ENCODE measurements around the gene DNAH14. TPM values are rescaled to one million over a fixed set of nuclear protein-coding genes. Genes with fewer than 3 reads are reported as not detected.

DNAH14 gene
- total and polyA plus RNA-seq, 2 of the 8 experiments (the other 6 are each of a cell fraction or from before 2014, with no cell fraction given), result 8.4 to 40.7 TPM

DNA sequence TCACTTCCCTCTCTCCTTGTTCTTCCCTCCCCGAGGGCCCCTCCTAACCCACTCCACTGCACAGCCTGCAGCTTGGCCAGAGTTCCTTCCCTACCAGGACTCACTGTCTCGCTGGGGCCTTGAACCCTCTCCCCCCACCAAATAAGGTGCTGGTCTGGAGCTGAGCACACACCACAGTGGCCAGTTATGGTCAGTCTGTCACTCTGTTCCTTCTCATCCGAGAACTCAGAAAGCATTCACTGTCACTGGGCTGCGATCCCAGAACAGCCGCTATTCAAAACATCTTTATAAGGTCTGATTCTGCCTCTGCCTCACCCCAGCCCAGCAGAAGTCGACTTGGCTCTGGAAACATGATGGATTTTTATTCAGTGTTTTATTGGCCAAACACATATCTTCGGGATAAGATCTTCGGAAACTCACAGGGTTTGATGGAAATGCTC lies 518.2 kb downstream of the DNAH14 start:
- FAIRE-seq (no peak), DNase-seq (ENCODE audit: low read depth in 1 of 2, low spot score in 2 of 2) (no peak)
- Histone ChIP-seq H2AFZ (ENCODE audit: low read length) (no peak overlapping the region), H4K91ac (replicated peaks; ENCODE audit: insufficient read length, low read length) (no peak overlapping the region), H3K18ac (ENCODE audit: extremely low read depth, low read length) (no peak overlapping the region), H3K23me2 (ENCODE audit: low read depth, low read length) (no peaks in the 10 kb centered on the region), H2BK12ac (ENCODE audit: low read depth, low read length) (no peak overlapping the region), H3K27ac (ENCODE audit: low read depth, low read length) (no peak overlapping the region), H2BK5ac (ENCODE audit: low read depth, low read length) (no peak overlapping the region), H4K20me1 (replicated peaks in 1 of 2; ENCODE audit: control insufficient read depth in 1 of 2, insufficient read depth in 2 of 2, low read length in 2 of 2) (no peaks in the 10 kb centered on the region), H3K4me3 (ENCODE audit: extremely low read depth in 1 of 4, insufficient read depth in 2 of 4, low read depth in 3 of 4, low read length in 4 of 4) (no peak overlapping the region), H3K79me1 (ENCODE audit: low read depth, low read length) (no peaks in the 10 kb centered on the region), H3K56ac (replicated peaks; ENCODE audit: insufficient read length, low read depth, low read length) (no peak overlapping the region), H2BK20ac (ENCODE audit: low read length) (no peak overlapping the region), H3K36me3 (ENCODE audit: control insufficient read depth in 2 of 4, insufficient read depth in 4 of 4, low read length in 3 of 4) (no peaks in the 10 kb centered on the region), H3K4ac (replicated peaks; ENCODE audit: insufficient read length, low read depth, low read length) (no peak overlapping the region), H3K79me2 (ENCODE audit: control insufficient read depth in 1 of 2, insufficient read depth in 2 of 2, low read length in 2 of 2) (no peaks in the 10 kb centered on the region), H2AK5ac (ENCODE audit: low read depth, low read length) (no peak overlapping the region), H3K4me1 (replicated peaks in 1 of 4; ENCODE audit: control insufficient read depth in 3 of 4, insufficient read depth in 4 of 4, low read length in 3 of 4) (peaks cover 0 to 13% (median 6%) of the 10 kb centered on the region in 4 experiments; a peak in 4 of 7 replicates), H2BK15ac (ENCODE audit: low read length) (no peak overlapping the region), H2BK120ac (replicated peaks; ENCODE audit: low read depth, low read length) (no peak overlapping the region), H3K27me3 (replicated peaks in 1 of 4; ENCODE audit: control insufficient read depth in 3 of 4, extremely low read depth in 1 of 4, insufficient read depth in 3 of 4, low read length in 3 of 4) (no peaks in the 10 kb centered on the region; a peak in 1 of 7 replicates), H4K5ac (ENCODE audit: insufficient read length, low read depth, low read length) (no peak overlapping the region), H3K4me2 (ENCODE audit: insufficient read depth in 1 of 2, low read depth in 2 of 2, low read length in 2 of 2) (no peak overlapping the region), H4K8ac (ENCODE audit: extremely low read depth, insufficient read depth, low read length) (no peak overlapping the region), H3K9me3 (ENCODE audit: insufficient read depth in 2 of 2, low read depth in 1 of 2, low read length in 1 of 2) (no peaks in the 10 kb centered on the region), H3K14ac (ENCODE audit: insufficient read length) (no peak overlapping the region), H3K23ac (ENCODE audit: insufficient read length) (no peak overlapping the region), H3K9ac (replicated peaks in 1 of 4; ENCODE audit: extremely low read depth in 1 of 4, low read depth in 3 of 4, low read length in 3 of 4) (no peak overlapping the region)
- POLR2A ChIA-PET (ENCODE audit: partially characterized antibody), result no interaction called here
- CTCF ChIA-PET (ENCODE audit: partially characterized antibody), result interaction anchor here (0.8 to 2.1 kb wide), 3 partner anchors 13 to 27 kb away, joined by 3 to 9 read pairs (median 4); no protein-coding TSS in a partner anchor
- 94% methylated on average over 8 of the region's 8 CpGs; no CpG with 5 or more reads in 1 of the 2 experiments for WGBS, 2 experiments (ENCODE audit: extremely low coverage in 1 of 2, insufficient coverage in 1 of 2, insufficient read length in 1 of 2, insufficient replicate concordance in 2 of 2, low coverage in 1 of 2, low lambda C conversion rate in 2 of 2, missing lambda C conversion rate in 1 of 2)
- no peak for TF ChIP-seq RBBP5 (IDR thresholded peaks at IDR 0.05; ENCODE audit: borderline replicate concordance, low read depth, low read length)

Measured in H1 (cell line).